PC-9 (cell line): ENCODE data around the gene VWDE. TPM values are rescaled to one million over a fixed set of nuclear protein-coding genes. Genes with fewer than 3 reads are reported as not detected.

ENCODE experiments used
- BruUV-seq: library from RNA; stranded (reverse); fragments of 400-500 nt; replicated peaks from 2 replicates; lab custom pipeline; 2021; lab: Mats Ljungman, UMichigan
- CTCF ChIA-PET: fragments of 300-600 bp; sonication (Branson Sonifier 250); formaldehyde crosslinking; loops from one replicate; lab custom pipeline; 2022; ENCODE audit warnings: antibody characterized with exemption; lab: Charles Lee
- POLR2A ChIA-PET: fragments of 300-600 bp; sonication (Branson Sonifier 250); formaldehyde crosslinking; loops from one replicate; lab custom pipeline; 2022; ENCODE audit warnings: antibody characterized with exemption; ENCODE audit not compliant: unreplicated experiment; lab: Charles Lee
- DNase-seq, 2 experiments: peaks; one replicate each; pipeline versions ENCODE4 v3.0.0 to v3.0.0-alpha.2; 2015 to 2022; ENCODE audit warnings: mixed read lengths in 1 of 2
- H2AFZ ChIP-seq: fragments of 200-600 bp; sonication (generic); 2 replicates; pipeline ENCODE4 v1.8.1; 2017; ENCODE audit warnings: antibody characterized with exemption
- H3F3A ChIP-seq: fragments of 200-600 bp; sonication (generic); 2 replicates; pipeline ENCODE4 v1.8.1; 2017; ENCODE audit warnings: antibody characterized with exemption, mild to moderate bottlenecking, low read depth; ENCODE audit not compliant: insufficient read depth
- H3K27ac ChIP-seq: fragments of 200-600 bp; sonication (generic); 2 replicates; pipeline ENCODE4 v1.6.1; 2016; ENCODE audit warnings: mixed run types
- H3K27me3 ChIP-seq: fragments of 200-600 bp; sonication (generic); 2 replicates; pipeline ENCODE4 v1.6.1; 2016; ENCODE audit warnings: low read depth, mixed run types; ENCODE audit not compliant: insufficient read depth
- H3K36me3 ChIP-seq: fragments of 200-600 bp; sonication (generic); 2 replicates; pipeline ENCODE4 v1.6.1; 2016; ENCODE audit warnings: low read depth, mixed run types
- H3K4me1 ChIP-seq: fragments of 200-600 bp; sonication (generic); replicated peaks from 2 replicates; pipeline ENCODE4 v1.6.1; 2016; ENCODE audit warnings: mixed run types; ENCODE audit not compliant: insufficient read depth
- H3K4me2 ChIP-seq: fragments of 200-600 bp; sonication (generic); 2 replicates; pipeline ENCODE4 v1.6.1; 2017; ENCODE audit warnings: mixed run types
- H3K4me3 ChIP-seq: fragments of 200-600 bp; sonication (generic); 2 replicates; pipeline ENCODE4 v1.6.1; 2016; ENCODE audit warnings: mixed run types
- H3K79me2 ChIP-seq: fragments of 200-600 bp; sonication (generic); 2 replicates; pipeline ENCODE4 v1.6.1; 2017; ENCODE audit warnings: low read depth, mixed run types
- H3K9me2 ChIP-seq: fragments of 200-600 bp; sonication (generic); 2 replicates; pipeline ENCODE4 v1.8.1; 2017; ENCODE audit warnings: mild to moderate bottlenecking; ENCODE audit not compliant: insufficient read depth
- H3K9me3 ChIP-seq: fragments of 200-600 bp; sonication (generic); 2 replicates; pipeline ENCODE4 v1.8.1; 2016; ENCODE audit warnings: low read depth; ENCODE audit not compliant: insufficient read depth
- H4K20me1 ChIP-seq: fragments of 200-600 bp; sonication (generic); 2 replicates; pipeline ENCODE4 v1.8.1; 2017; ENCODE audit not compliant: insufficient read depth
- CTCF ChIP-seq: fragments of 200-600 bp; sonication (generic); conservative IDR thresholded peaks from 2 replicates; pipeline ENCODE4 v1.6.1; 2017; ENCODE audit warnings: mixed run types, antibody characterized with exemption, mild to moderate bottlenecking, moderate library complexity
- EZH2 ChIP-seq: fragments of 200-600 bp; sonication (generic); IDR thresholded peaks from 2 replicates; pipeline ENCODE4 v1.8.0; 2017; ENCODE audit warnings: antibody characterized with exemption, low read depth
- intact Hi-C: fragments of 100-400 bp; cut with micrococcal nuclease; formaldehyde crosslinking; loops from one replicate; pipeline ENCODE4 v1.10.0; 2022; ENCODE audit not compliant: unreplicated experiment
- total RNA-seq: library from RNA; stranded (reverse); gene quantifications from 2 replicates; pipeline ENCODE4 v1.2.3, GENCODE V29; 2021

The VWDE gene
- total RNA-seq, 1 experiment from 2014 or later: 27.3 TPM

DNA sequence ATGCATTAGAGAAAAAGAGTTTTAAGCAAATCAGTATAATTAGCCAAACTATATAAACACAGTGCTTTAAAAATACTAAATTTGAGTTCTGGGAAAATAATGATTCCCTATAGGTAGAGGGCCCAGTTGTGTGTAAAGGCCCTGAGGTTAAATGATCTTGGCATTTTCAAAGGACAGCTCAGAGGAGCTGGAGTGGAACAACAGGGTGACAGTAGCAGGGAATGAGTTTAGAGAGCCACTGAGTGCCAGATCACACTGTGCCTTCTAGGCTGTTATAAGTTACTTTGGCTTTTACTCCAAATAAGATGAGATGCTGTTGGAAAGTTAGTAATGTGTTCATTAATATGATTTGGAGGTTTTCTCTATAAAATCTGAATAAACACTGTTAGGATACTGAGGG lies 34.6 kb downstream of the VWDE start:
- DNase-seq: no peak
- Histone ChIP-seq H3K4me3 (no peak overlapping the region), H3K27me3 (no peaks in the 10 kb centered on the region), H3K36me3 (0 out of 2 replicates have a peak, but pooled peaks cover 5% of the 10 kb centered on the region), H3K27ac (no peak overlapping the region), H3K79me2 (no peaks in the 10 kb centered on the region), H4K20me1 (no peaks in the 10 kb centered on the region), H3K4me2 (no peak overlapping the region), H3K4me1 (no peaks in the 10 kb centered on the region), H3K9me2 (no peaks in the 10 kb centered on the region), H3F3A (no peaks in the 10 kb centered on the region), H3K9me3 (no peaks in the 10 kb centered on the region), H2AFZ (no peak overlapping the region)
- no TSS peak for BruUV-seq
- POLR2A ChIA-PET: no interaction called here
- intact Hi-C loops: no loop called here
- TF ChIP-seq EZH2: no peak
- TF ChIP-seq CTCF: no peak
- CTCF ChIA-PET: no interaction called here

GRCh38 chr7:12360948-12361347 lies 42.7 kb downstream of the VWDE start:
- CTCF ChIA-PET: no interaction called here

GRCh38 chr7:12358694-12359093 lies 45.0 kb downstream of the VWDE start:
- H3K4me1 ChIP-seq: no peaks in the 10 kb centered on the region
- H3F3A ChIP-seq: no peaks in the 10 kb centered on the region
- H3K9me2 ChIP-seq: no peaks in the 10 kb centered on the region
- H3K9me3 ChIP-seq: no peaks in the 10 kb centered on the region
- H2AFZ ChIP-seq: no peak overlapping the region
- no peak overlapping the region for H3K4me3 ChIP-seq
- no peaks in the 10 kb centered on the region for H4K20me1 ChIP-seq
- no peak for DNase-seq
- H3K36me3 ChIP-seq: peaks cover 11% of the 10 kb centered on the region
- BruUV-seq: no TSS peak
- TF ChIP-seq EZH2 (no peak), CTCF (no peak)
- intact Hi-C loops: no loop called here
- H3K4me2 ChIP-seq: no peak overlapping the region
- H3K79me2 ChIP-seq: no peaks in the 10 kb centered on the region
- ChIA-PET POLR2A (no interaction called here), CTCF (no interaction called here)
- no peak overlapping the region for H3K27ac ChIP-seq
- H3K27me3 ChIP-seq: no peaks in the 10 kb centered on the region

More at GRCh38 chr7:12360948-12361347, 42.7 kb downstream of the VWDE start:
- H2AFZ ChIP-seq: no peak overlapping the region
- TF ChIP-seq CTCF (no peak), EZH2 (no peak)
- DNase-seq: no peak
- no peaks in the 10 kb centered on the region for H4K20me1 ChIP-seq
- BruUV-seq: no TSS peak
- no peak overlapping the region for H3K27ac ChIP-seq
- intact Hi-C loops: no loop called here
- no peaks in the 10 kb centered on the region for H3F3A ChIP-seq
- H3K27me3 ChIP-seq: no peaks in the 10 kb centered on the region
- no peaks in the 10 kb centered on the region for H3K9me3 ChIP-seq
- H3K79me2 ChIP-seq: no peaks in the 10 kb centered on the region
- POLR2A ChIA-PET: no interaction called here
- H3K9me2 ChIP-seq: no peaks in the 10 kb centered on the region
- H3K4me2 ChIP-seq: no peak overlapping the region
- H3K4me1 ChIP-seq: no peaks in the 10 kb centered on the region
- H3K36me3 ChIP-seq: peaks cover 6% of the 10 kb centered on the region
- H3K4me3 ChIP-seq: no peak overlapping the region
